Hematopoietic multipotent progenitor cell treated with erythropoietin and hydrocortisone succinate and interleukin-3 and kit ligand, for 15 days (in vitro differentiated cells): Measurements from ENCODE around the gene ADAMTS20.

ENCODE experiments used
- DNase-seq: peaks from one replicate; pipeline ENCODE4 v3.0.0-alpha.2; 2015; ENCODE audit warnings: low spot score

ADAMTS20 gene

DNA sequence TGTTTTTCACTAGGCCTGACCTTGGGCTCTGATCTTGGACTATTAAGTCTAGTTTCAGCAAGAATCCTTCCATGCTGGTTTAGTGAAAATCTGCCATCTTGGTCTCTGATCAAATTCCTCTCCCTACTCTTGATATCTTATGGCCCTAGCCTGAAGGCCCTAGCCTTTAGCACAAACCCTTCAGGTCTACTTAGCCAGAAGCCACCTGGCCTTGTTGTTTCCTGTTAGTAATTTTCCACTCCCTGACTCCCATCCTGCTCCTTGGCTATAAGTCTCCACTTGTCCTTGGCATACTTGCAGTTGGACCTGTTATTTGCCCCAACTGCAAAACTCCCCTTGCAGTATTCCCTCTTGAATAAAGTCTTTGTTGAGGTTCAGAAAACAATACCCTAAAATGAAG lies 241.4 kb downstream of the ADAMTS20 start:
- no peak for DNase-seq

DNA sequence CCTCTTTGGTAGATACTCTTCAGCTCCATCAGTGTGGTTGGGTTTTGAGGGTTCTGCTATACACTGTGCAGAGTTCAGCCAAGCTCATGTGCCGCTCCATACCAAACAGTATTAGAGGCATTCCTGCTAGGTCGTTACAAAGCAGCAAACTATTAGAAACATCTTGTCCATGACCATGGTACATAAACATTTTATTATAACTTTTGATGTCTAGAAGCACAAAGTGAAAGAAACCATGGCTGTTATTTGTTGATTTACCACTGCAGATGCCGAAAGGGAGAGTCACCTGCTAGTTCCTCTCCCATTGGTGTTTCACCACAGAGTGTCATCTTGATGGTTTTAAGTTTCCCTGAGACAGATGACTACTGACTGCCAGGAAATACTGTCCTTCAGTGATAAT lies 242.0 kb downstream of the ADAMTS20 start:
- no peak for DNase-seq

DNA sequence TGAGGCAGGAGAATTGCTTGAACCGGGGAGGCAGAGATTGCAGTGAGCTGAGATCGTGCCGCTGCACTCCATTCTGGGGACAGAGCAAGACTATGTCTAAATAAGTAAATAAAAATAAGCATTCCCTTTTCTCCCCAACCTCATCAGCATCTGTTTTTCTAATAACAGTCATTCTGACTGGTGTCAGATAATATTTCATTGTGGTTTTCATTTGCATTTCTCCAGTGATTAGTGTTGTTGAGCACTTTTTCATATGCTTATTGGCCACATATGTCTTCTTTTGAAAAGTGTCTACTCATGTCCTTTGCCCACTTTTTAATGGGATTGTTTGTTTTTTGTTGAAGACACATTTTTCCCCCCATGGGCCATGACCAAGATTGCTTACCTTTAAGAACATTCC lies 243.2 kb downstream of the ADAMTS20 start:
- no peak for DNase-seq

DNA sequence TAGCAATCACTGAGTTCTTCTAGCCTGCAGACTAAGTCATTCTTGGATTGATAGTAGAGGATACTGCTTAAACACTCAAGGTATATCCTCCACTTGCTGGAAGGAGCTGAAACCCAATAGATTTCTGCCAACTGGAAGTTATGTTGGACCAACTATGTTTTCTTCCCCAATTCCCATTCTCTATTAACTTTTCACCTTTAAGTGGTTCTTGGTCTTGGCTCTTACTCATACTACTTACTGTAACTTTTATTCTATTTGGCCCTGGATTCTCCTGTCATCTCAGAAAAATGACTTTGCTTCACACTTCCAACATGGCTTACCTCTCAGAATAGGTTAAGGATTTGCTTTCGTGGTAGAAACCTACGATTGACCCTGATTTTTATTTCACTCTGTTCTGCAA lies 244.9 kb downstream of the ADAMTS20 start:
- no peak for DNase-seq

DNA sequence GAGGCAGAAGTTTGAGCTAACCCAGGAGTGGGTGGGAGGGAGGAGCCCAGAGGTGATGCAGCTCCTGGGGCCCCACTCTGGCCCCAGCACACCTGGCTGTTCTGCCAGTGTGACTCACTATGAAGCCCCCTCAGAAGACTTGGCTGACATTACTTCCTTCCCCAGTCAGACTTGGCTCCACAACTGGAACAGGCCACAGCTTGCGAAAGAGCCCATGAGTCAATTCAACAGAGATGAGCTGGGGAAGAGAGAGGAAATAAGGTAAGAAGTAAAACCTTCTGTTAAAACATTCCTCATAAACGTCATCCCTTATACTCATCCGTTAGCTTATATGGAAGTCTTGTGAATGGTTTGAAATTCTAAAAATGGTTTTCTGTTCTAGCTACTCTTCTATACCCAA lies 245.9 kb downstream of the ADAMTS20 start:
- DNase-seq, result no peak

DNA sequence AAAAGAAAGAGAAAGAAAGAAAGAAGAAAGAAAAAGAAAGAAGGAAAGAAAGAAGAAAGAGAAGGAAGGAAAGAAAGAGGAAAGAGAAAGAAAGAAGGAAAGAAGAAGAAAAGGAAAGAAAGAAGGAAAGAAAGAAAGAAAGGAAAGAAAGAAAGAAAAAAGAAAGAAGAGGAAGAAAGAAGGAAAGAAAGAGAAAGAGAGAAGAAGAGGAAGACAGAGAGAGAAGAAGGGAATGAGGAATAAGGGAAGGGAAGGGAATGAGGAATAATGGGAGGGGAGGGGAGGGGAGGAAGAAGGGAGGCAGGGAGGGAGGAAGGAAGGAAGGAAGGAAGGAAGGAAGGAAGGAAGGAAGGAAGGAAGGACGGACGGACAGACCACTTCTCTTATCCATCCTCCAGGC lies 246.9 kb downstream of the ADAMTS20 start:
- no peak for DNase-seq
